Epithelial cell of proximal tubule (primary cell): Measurements from ENCODE around the gene PCYT2. TPM values are rescaled to one million over a fixed set of nuclear protein-coding genes. Genes with fewer than 3 reads are reported as not detected.

Experiments used
- DNase-seq: peaks from one replicate; pipeline ENCODE4 v3.0.0-alpha.2; 2011; ENCODE audit warnings: low read depth
- H3K4me3 ChIP-seq: 2 replicates; pipeline ENCODE4 v1.5.1; 2011; ENCODE audit warnings: low read depth, mild to moderate bottlenecking, low read length
- CTCF ChIP-seq: conservative IDR thresholded peaks from 2 replicates; pipeline ENCODE4 v1.5.1; 2012; ENCODE audit warnings: low read depth, mild to moderate bottlenecking, low read length
- total RNA-seq: library from RNA; depleted of rRNA; stranded (reverse); fragments of >200 nt; gene quantifications from 2 replicates; pipeline ENCODE4 v1.2.3, GENCODE V29; 2015

The PCYT2 gene
- total RNA-seq, 1 donor from 2014 or later, result 24.3 TPM

- DNase-seq, result no peak
- TF ChIP-seq CTCF, result no peak
- H3K4me3 ChIP-seq, result peak overlapping the region; percentile 85
Measured at GRCh38 chr17:81870131-81870980, 40.8 kb downstream of the PCYT2 start.

- H3K4me3 ChIP-seq, result peak overlapping the region; percentile 85
- DNase-seq, result no peak
- TF ChIP-seq CTCF, result peak; percentile 68
Measured at GRCh38 chr17:81869221-81870130, 41.7 kb downstream of the PCYT2 start.

- no peak for TF ChIP-seq CTCF
- H3K4me3 ChIP-seq, result peak overlapping the region; percentile 85
- DNase-seq, result no peak
Measured at GRCh38 chr17:81868674-81869220, 42.5 kb downstream of the PCYT2 start.

GRCh38 chr17:81867991-81868673, 43.1 kb downstream of the PCYT2 start:
- no peak overlapping the region for H3K4me3 ChIP-seq
- no peak for TF ChIP-seq CTCF
- no peak for DNase-seq

GRCh38 chr17:81867170-81867990, 43.8 kb downstream of the PCYT2 start:
- H3K4me3 ChIP-seq, result no peak overlapping the region
- no peak for TF ChIP-seq CTCF
- no peak for DNase-seq
